Stomach (tissue), 19 donors: Measurements from ENCODE around the gene KYNU. TPM values are rescaled to one million over a fixed set of nuclear protein-coding genes. Genes with fewer than 3 reads are reported as not detected.

Experiments used
- DNase-seq, 2 donors: peaks; one replicate each; pipeline versions ENCODE4 v3.0.0 to v3.0.0-alpha.2; 2013 to 2019
- H3K27ac ChIP-seq, 5 donors: fragments of 200-600 bp in 4 of 5; sonication (generic) in 4 of 5; one replicate each; pipeline ENCODE4 v1.5.1; 2013 to 2019; ENCODE audit warnings: mild to moderate bottlenecking in 1 of 5, moderate library complexity in 1 of 5
- H3K27me3 ChIP-seq, 3 donors: fragments of 200-600 bp; sonication (generic); one replicate each; pipeline ENCODE4 v1.5.1; 2017 to 2019; ENCODE audit warnings: mixed run types in 1 of 3
- H3K36me3 ChIP-seq, 4 donors: fragments of 200-600 bp; sonication (generic); 1 replicate in 3 of 4; 2 replicates in 1 of 4; pipeline ENCODE4 v1.5.1; 2016 to 2019
- H3K4me1 ChIP-seq, 4 donors: fragments of 200-600 bp; sonication (generic); one replicate each; pipeline ENCODE4 v1.5.1; 2016 to 2019
- H3K4me3 ChIP-seq, 4 donors: fragments of 200-600 bp; sonication (generic) in 3 of 4; one replicate each; pipeline ENCODE4 v1.5.1; 2016 to 2019; ENCODE audit warnings: mild to moderate bottlenecking in 1 of 4
- H3K9me3 ChIP-seq, 4 donors: fragments of 200-600 bp; sonication (generic); one replicate each; pipeline ENCODE4 v1.5.1; 2016 to 2019
- CTCF ChIP-seq, 7 experiments: fragments of 450-650 bp in 4 of 7; fragments of 200-600 bp in 3 of 7; sonication (generic) in 3 of 7; IDR thresholded peaks; one replicate each; pipeline ENCODE4 v1.5.1; 2016 to 2019; ENCODE audit warnings: antibody characterized with exemption in 7 of 7, control low read depth in 2 of 7, mild to moderate bottlenecking in 1 of 7
- EP300 ChIP-seq: sonication (generic); formaldehyde crosslinking; IDR thresholded peaks from one replicate; pipeline ENCODE4 v1.6.1; 2017; ENCODE audit warnings: antibody characterized with exemption
- POLR2A ChIP-seq, 4 donors: fragments of 450-650 bp; IDR thresholded peaks; one replicate each; pipeline ENCODE4 v1.6.1; 2016; ENCODE audit warnings: antibody characterized with exemption in 4 of 4, control low read depth in 2 of 4, mild to moderate bottlenecking in 1 of 4, moderate library complexity in 1 of 4
- POLR2AphosphoS5 ChIP-seq, 3 donors: sonication (generic); formaldehyde crosslinking; IDR thresholded peaks; one replicate each; pipeline ENCODE4 v1.6.1; 2016; ENCODE audit warnings: antibody characterized with exemption in 3 of 3
- WGBS, 5 donors: extraction: QIAGEN DNeasy Blood & Tissue Kit in 3 of 5; methylation state at CpG; one replicate each; pipeline versions ENCODE4 v1.1.5 to v1.1.7; 2013 to 2018; 5-methylcytosine and 5-hydroxymethylcytosine counted together
- intact Hi-C: fragments of 100-400 bp; cut with DNase I; formaldehyde crosslinking; loops from one replicate; pipeline ENCODE4 v1.15.1; 2023; ENCODE audit warnings: low total_unique reads
- long read RNA-seq, 10 donors: transcript quantifications; one replicate each; lab custom pipeline, GENCODE V29; 2026
- polyA plus RNA-seq, 3 donors: library from polyadenylated mRNA; stranded (reverse); fragments of 200-250 nt; gene quantifications; one replicate each; pipeline ENCODE4 v1.2.3, GENCODE V29; 2013
- total RNA-seq, 5 donors: library from RNA; depleted of rRNA; stranded (reverse); fragments of >200 nt; gene quantifications; one replicate each; pipeline versions ENCODE4 v1.1.0 to v1.2.3, GENCODE V29; 2014 to 2016
- donor health status: healthy with polysubstance abuse.
- donor health status: Bipolar disorder and iron deficiency.
- donor health status: healthy.

The KYNU gene
- total RNA-seq (10 to 100 TPM in 1 of 5 donors, 1 to 10 TPM in 3, not detected in 1; 2.2 to 39.4 (median 7.5) TPM), polyA plus RNA-seq (1 to 10 TPM; 2.1 to 3.9 (median 2.9) TPM)
- long read RNA-seq, donor 1: 0 reads
- long read RNA-seq, donor 2, full-length matches to known transcripts: 2 of 2 reads
- long read RNA-seq, donor 2, partial matches to known transcripts: 0 of 2 reads
- long read RNA-seq, donor 2, other reads (novel, unspliced or antisense): 0 of 2 reads
- long read RNA-seq, donor 3: 0 reads
- long read RNA-seq, donor 4: 0 reads
- long read RNA-seq, donor 5, full-length matches to known transcripts: 1 of 1 reads
- long read RNA-seq, donor 5, partial matches to known transcripts: 0 of 1 reads
- long read RNA-seq, donor 5, other reads (novel, unspliced or antisense): 0 of 1 reads
- long read RNA-seq, donor 6: 0 reads
- long read RNA-seq, donor 7, full-length matches to known transcripts: 1 of 1 reads
- long read RNA-seq, donor 7, partial matches to known transcripts: 0 of 1 reads
- long read RNA-seq, donor 7, other reads (novel, unspliced or antisense): 0 of 1 reads
- long read RNA-seq, donor 8: 0 reads
- long read RNA-seq, donor 9: 0 reads
- long read RNA-seq, donor 10: 0 reads

DNA sequence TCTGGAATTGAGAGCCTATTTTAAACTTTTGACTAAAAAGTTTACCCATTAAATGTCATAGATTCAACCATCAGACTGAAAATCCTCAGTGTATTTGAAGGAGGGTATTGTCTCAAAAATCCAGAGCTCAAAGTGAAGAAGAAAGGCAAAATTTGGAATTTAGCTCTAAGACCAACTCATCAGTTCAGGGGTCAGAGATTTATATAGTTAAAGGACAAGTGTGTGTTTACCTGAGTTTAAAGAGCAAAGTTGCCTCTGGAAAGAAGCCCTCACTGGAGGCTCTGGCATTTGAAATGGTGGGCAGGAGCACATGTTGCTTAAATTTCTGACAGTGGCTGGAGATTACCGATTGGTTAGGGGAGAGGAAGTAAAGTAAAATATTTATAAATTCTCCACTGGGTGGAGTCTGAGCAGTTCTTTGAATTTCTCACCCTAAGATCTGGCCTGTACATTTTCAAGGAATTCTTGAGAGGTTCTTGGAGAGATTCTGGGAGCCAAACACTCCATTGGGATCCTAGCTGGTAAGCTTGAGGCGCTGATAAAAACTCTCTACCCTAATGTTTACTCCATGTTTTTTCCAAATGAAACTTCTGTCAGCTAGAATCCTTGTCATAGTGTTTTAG is at the start of gene KYNU:
KYNU (plus strand) TSS at position 449 of the 623 bp plus-strand sequence. CDS start 7,704 bp downstream, outside the sequence.
- TF ChIP-seq CTCF (IDR thresholded peaks at IDR 0.05) (no peak), EP300 (no peak), POLR2A (IDR thresholded peaks at IDR 0.05) (no peak), POLR2AphosphoS5 (IDR thresholded peaks at IDR 0.05) (no peak)
- Histone ChIP-seq H3K27me3 (no peaks in the 10 kb centered on the region), H3K4me3 (peak within 1 kb of the TSS in 2 of 4 donors; percentile 12 to 23), H3K36me3 (no peaks in the 10 kb centered on the region), H3K27ac (peak within 1 kb of the TSS in 2 of 5 donors; percentile 3 to 61), H3K4me1 (peaks cover 0 to 8% (median 5%) of the 10 kb centered on the region in 4 donors), H3K9me3 (no peaks in the 10 kb centered on the region)
- intact Hi-C loops: no loop called here
- peak in 1 of 2 donors; percentile 12 for DNase-seq
- WGBS, 5 donors: 56 to 71% (median 61%) methylated on average over 2 of the region's 2 CpGs

- 72 to 91% (median 86%) methylated on average over 1 of the region's 1 CpG for WGBS, 5 donors
- TF ChIP-seq CTCF (IDR thresholded peaks at IDR 0.05) (no peak), EP300 (no peak), POLR2A (IDR thresholded peaks at IDR 0.05) (no peak), POLR2AphosphoS5 (IDR thresholded peaks at IDR 0.05) (no peak)
- Histone ChIP-seq H3K4me3 (no peak overlapping the region), H3K36me3 (no peaks in the 10 kb centered on the region), H3K27ac (no peak overlapping the region), H3K9me3 (no peaks in the 10 kb centered on the region), H3K4me1 (no peaks in the 10 kb centered on the region), H3K27me3 (no peaks in the 10 kb centered on the region)
- intact Hi-C loops: no loop called here
- DNase-seq: no peak
Observed at GRCh38 chr2:142834021-142834420, 43.4 kb upstream of the KYNU start.

DNA sequence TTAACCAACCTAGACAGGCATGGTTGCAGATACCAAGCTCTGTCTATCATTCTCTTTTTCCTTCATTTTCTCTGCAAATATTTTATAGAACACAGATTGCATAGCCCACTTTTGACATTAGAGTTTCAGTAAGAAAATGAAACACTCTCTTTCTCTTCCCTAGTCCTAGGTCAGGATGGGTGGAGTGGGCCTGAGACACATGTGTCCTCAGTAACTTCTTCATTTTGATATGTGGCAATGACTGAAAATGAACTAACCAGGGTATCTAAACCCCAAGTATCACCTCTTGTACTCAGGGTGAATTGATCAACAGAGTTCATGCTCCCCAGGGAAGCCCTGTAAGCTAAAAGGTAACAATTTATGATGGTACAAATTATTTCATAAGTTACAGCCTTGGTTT is 37.0 kb upstream of the KYNU start:
- TF ChIP-seq POLR2A (IDR thresholded peaks at IDR 0.05): no peak
- TF ChIP-seq EP300: no peak
- TF ChIP-seq POLR2AphosphoS5 (IDR thresholded peaks at IDR 0.05): no peak
- TF ChIP-seq CTCF (IDR thresholded peaks at IDR 0.05): no peak
- no peaks in the 10 kb centered on the region for H3K4me1 ChIP-seq
- no peak overlapping the region for H3K4me3 ChIP-seq
- H3K27me3 ChIP-seq: no peaks in the 10 kb centered on the region
- no peaks in the 10 kb centered on the region for H3K9me3 ChIP-seq
- intact Hi-C loops: no loop called here
- DNase-seq: no peak
- no peaks in the 10 kb centered on the region for H3K36me3 ChIP-seq
- no peak overlapping the region for H3K27ac ChIP-seq

DNA sequence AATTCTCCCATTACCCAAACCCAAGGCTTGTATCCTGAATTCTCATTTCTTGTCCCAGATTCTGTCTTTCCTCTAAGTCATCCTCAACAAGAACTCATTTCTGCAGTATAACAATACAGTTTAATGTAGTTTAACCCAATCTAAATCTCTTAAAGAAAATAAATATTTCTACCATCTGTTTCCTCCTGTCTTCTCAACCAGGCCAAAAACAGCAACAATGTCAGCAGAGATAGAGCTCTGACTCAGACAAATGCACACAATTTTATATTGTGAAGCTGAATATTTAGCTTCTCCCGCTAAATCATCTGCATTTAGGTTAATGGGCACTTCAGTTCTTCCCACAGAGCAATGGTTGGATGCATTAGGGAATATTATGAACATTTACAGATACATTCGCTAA is 35.7 kb upstream of the KYNU start:
- Histone ChIP-seq H3K4me3 (no peak overlapping the region), H3K27ac (no peak overlapping the region), H3K4me1 (no peaks in the 10 kb centered on the region), H3K36me3 (no peaks in the 10 kb centered on the region), H3K9me3 (no peaks in the 10 kb centered on the region), H3K27me3 (no peaks in the 10 kb centered on the region)
- intact Hi-C loops: no loop called here
- no peak for DNase-seq
- WGBS, 5 donors: 80 to 90% (median 85%) methylated on average over 2 of the region's 2 CpGs
- TF ChIP-seq EP300 (no peak), POLR2AphosphoS5 (IDR thresholded peaks at IDR 0.05) (no peak), POLR2A (IDR thresholded peaks at IDR 0.05) (no peak), CTCF (IDR thresholded peaks at IDR 0.05) (no peak)
